ENCODE measurements around the gene CA10.

CA10 gene

DNA sequence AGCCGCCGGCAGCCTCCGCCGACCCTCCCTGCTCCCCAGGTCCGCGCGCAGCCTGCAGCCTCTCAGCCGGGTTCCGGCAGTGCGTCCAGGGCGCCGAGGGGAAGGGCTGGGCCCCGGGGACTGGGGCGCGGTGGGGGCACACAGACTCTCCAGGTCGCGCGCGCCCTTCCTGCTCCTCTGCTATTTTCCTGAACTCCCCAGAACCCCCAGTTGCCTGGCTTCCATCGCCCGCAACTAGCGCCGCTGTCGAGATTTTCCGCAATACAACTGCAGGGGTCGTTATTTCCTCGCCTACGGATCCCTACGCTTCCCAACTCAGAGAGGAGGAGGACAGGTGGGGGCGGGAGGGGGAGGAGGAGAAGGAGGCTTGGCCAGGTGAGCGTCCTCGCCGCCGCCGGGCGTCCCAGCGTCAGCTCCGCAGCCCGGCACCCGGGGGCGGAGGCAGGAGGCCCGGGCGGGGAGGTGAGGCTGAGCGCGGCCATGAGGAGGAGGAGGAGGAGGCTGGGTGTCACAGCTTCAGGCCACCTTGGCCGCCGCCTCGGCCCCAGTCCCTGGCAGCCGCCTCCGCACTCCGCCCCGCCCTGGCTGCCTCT is at the start of gene CA10:
CA10 (minus strand) TSS at position 265 of the 593 bp plus-strand sequence.
- no peaks in the 10 kb centered on the region for H3K9me2 ChIP-seq (replicated peaks; ENCODE audit: low read depth, low read length)
- H3K27me3 ChIP-seq (ENCODE audit: insufficient read depth, low read length, poor library complexity, severe bottlenecking), result no peaks in the 10 kb centered on the region
- TF ChIP-seq, protein P1, sequence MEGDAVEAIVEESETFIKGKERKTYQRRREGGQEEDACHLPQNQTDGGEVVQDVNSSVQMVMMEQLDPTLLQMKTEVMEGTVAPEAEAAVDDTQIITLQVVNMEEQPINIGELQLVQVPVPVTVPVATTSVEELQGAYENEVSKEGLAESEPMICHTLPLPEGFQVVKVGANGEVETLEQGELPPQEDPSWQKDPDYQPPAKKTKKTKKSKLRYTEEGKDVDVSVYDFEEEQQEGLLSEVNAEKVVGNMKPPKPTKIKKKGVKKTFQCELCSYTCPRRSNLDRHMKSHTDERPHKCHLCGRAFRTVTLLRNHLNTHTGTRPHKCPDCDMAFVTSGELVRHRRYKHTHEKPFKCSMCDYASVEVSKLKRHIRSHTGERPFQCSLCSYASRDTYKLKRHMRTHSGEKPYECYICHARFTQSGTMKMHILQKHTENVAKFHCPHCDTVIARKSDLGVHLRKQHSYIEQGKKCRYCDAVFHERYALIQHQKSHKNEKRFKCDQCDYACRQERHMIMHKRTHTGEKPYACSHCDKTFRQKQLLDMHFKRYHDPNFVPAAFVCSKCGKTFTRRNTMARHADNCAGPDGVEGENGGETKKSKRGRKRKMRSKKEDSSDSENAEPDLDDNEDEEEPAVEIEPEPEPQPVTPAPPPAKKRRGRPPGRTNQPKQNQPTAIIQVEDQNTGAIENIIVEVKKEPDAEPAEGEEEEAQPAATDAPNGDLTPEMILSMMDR (conservative IDR thresholded peaks at IDR 0.05; ENCODE audit: low read length), result no peak
- TF ChIP-seq EZH2phosphoT487 (IDR thresholded peaks at IDR 0.05; ENCODE audit: borderline replicate concordance), result no peak
- H3K4me2 ChIP-seq (ENCODE audit: low read depth, low read length, poor library complexity, severe bottlenecking), result no peak within 1 kb of the TSS
- H3F3A ChIP-seq (ENCODE audit: low read depth), result no peaks in the 10 kb centered on the region
- H4K20me1 ChIP-seq (ENCODE audit: insufficient read depth, low read length, poor library complexity, severe bottlenecking), result no peaks in the 10 kb centered on the region
- H3K4me1 ChIP-seq (ENCODE audit: insufficient read depth, low read length, poor library complexity, severe bottlenecking), result no peaks in the 10 kb centered on the region
- no peaks in the 10 kb centered on the region for H3K36me3 ChIP-seq (ENCODE audit: insufficient read depth, low read length)
- no peaks in the 10 kb centered on the region for H3K79me2 ChIP-seq (ENCODE audit: insufficient read depth, low read length)
- no peak within 1 kb of the TSS for H2AFZ ChIP-seq (ENCODE audit: low read length)
- H3K9ac ChIP-seq (ENCODE audit: low read depth, low read length, poor library complexity, severe bottlenecking), result no peak within 1 kb of the TSS
- no peaks in the 10 kb centered on the region for H3K9me3 ChIP-seq (ENCODE audit: insufficient read depth, low read depth, low read length)
- H3K4me3 ChIP-seq (ENCODE audit: low read length, poor library complexity, severe bottlenecking), result no peak within 1 kb of the TSS

DNA sequence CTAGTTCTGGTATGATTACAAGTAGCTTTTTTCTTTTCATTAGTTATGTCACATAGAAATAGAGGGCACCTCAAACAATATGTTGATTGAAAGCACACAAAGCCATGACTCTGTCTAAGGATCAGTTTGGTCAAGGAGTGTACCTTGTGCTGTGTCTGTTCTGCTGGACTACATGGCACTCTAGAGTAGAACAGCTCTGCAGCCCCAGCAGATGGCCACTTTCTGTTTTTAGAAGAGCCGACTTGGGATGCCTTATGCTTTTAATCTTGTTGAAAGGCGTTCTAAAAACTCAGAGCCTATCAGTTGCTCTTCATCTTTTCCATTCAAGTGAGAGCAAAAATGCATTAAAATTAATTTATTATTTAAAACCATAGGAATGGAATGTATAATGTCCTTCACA is 49.3 kb upstream of the CA10 start:
- no peaks in the 10 kb centered on the region for H3K36me3 ChIP-seq (ENCODE audit: insufficient read depth, low read length)
- H3K4me1 ChIP-seq (ENCODE audit: insufficient read depth, low read length, poor library complexity, severe bottlenecking), result no peaks in the 10 kb centered on the region
- H3K9me2 ChIP-seq (replicated peaks; ENCODE audit: low read depth, low read length), result no peaks in the 10 kb centered on the region
- H3K27me3 ChIP-seq (ENCODE audit: insufficient read depth, low read length, poor library complexity, severe bottlenecking), result no peaks in the 10 kb centered on the region
- H3K79me2 ChIP-seq (ENCODE audit: insufficient read depth, low read length), result no peaks in the 10 kb centered on the region
- no peaks in the 10 kb centered on the region for H4K20me1 ChIP-seq (ENCODE audit: insufficient read depth, low read length, poor library complexity, severe bottlenecking)
- H2AFZ ChIP-seq (ENCODE audit: low read length), result no peak overlapping the region
- no peaks in the 10 kb centered on the region for H3K9me3 ChIP-seq (ENCODE audit: insufficient read depth, low read depth, low read length)
- H3K4me2 ChIP-seq (ENCODE audit: low read depth, low read length, poor library complexity, severe bottlenecking), result no peak overlapping the region
- TF ChIP-seq EZH2phosphoT487 (IDR thresholded peaks at IDR 0.05; ENCODE audit: borderline replicate concordance), result no peak
- TF ChIP-seq, protein P1 (conservative IDR thresholded peaks at IDR 0.05; ENCODE audit: low read length), result no peak
- H3K9ac ChIP-seq (ENCODE audit: low read depth, low read length, poor library complexity, severe bottlenecking), result no peak overlapping the region
- H3F3A ChIP-seq (ENCODE audit: low read depth), result no peaks in the 10 kb centered on the region
- no peak overlapping the region for H3K4me3 ChIP-seq (ENCODE audit: low read length, poor library complexity, severe bottlenecking)

DNA sequence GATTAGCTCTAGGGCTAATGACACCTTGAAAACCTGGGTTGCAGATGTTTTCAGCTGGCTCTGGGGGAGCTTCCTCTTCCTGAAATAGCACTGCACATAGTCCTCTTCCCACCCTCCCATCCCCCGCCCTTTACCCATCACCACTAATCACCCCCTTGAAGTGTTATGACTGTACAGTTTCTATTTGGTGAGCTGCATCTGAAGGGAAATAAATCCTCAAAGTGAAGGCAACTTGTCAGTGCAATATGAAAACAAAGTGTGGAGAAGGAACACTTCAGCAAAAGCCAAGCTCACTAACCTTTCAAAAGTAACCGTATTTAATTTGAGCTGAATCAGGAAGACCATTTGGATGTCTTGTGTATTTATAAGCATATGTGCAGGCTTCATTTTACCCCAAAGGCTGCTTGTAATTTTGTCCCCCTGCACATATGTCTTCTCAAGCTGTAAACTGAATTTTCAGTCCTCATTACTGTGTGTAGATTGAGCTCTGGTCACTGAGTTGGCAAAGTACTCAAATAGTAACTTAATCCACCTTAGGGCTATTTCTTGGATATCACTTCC is 44.1 kb upstream of the CA10 start:
- Histone ChIP-seq H3K4me1 (ENCODE audit: insufficient read depth, low read length, poor library complexity, severe bottlenecking) (no peaks in the 10 kb centered on the region), H3K4me2 (ENCODE audit: low read depth, low read length, poor library complexity, severe bottlenecking) (no peak overlapping the region), H3K79me2 (ENCODE audit: insufficient read depth, low read length) (no peaks in the 10 kb centered on the region), H3F3A (ENCODE audit: low read depth) (no peaks in the 10 kb centered on the region), H3K27me3 (ENCODE audit: insufficient read depth, low read length, poor library complexity, severe bottlenecking) (no peaks in the 10 kb centered on the region), H2AFZ (ENCODE audit: low read length) (no peak overlapping the region), H3K4me3 (ENCODE audit: low read length, poor library complexity, severe bottlenecking) (no peak overlapping the region), H4K20me1 (ENCODE audit: insufficient read depth, low read length, poor library complexity, severe bottlenecking) (no peaks in the 10 kb centered on the region), H3K9me3 (ENCODE audit: insufficient read depth, low read depth, low read length) (no peaks in the 10 kb centered on the region), H3K9me2 (replicated peaks; ENCODE audit: low read depth, low read length) (no peaks in the 10 kb centered on the region), H3K9ac (ENCODE audit: low read depth, low read length, poor library complexity, severe bottlenecking) (no peak overlapping the region), H3K36me3 (ENCODE audit: insufficient read depth, low read length) (no peaks in the 10 kb centered on the region)
- TF ChIP-seq, protein P1 (conservative IDR thresholded peaks at IDR 0.05; ENCODE audit: low read length), result no peak
- TF ChIP-seq EZH2phosphoT487 (IDR thresholded peaks at IDR 0.05; ENCODE audit: borderline replicate concordance), result no peak
